ENCODE measurements around the gene CRB3. TPM values are rescaled to one million over a fixed set of nuclear protein-coding genes. Genes with fewer than 3 reads are reported as not detected.

The CRB3 gene
- total RNA-seq, 4 donors from 2014 or later = 1.0 TPM; not detected in 3

DNA sequence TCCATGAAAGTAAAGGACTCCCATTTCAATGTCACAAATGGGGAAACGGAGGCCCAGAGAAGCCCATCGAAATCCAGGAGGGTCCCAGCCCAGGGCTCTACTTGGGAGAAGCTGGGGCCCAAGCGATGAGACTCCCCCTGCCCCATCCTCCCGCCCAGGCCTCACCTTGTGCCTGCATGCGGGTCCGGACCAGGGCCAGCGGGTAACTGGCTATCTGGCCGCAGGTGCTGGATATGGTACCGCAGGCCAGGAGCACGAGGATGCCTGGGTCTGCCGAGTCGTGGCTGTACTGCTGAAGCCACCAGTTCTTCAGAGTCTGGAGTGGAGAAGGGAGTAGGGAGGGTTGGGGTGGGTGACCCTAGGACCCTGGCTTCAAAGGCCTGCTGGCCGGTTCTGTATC, 20.1 kb upstream of the CRB3 start:
- TF ChIP-seq, protein P1, sequence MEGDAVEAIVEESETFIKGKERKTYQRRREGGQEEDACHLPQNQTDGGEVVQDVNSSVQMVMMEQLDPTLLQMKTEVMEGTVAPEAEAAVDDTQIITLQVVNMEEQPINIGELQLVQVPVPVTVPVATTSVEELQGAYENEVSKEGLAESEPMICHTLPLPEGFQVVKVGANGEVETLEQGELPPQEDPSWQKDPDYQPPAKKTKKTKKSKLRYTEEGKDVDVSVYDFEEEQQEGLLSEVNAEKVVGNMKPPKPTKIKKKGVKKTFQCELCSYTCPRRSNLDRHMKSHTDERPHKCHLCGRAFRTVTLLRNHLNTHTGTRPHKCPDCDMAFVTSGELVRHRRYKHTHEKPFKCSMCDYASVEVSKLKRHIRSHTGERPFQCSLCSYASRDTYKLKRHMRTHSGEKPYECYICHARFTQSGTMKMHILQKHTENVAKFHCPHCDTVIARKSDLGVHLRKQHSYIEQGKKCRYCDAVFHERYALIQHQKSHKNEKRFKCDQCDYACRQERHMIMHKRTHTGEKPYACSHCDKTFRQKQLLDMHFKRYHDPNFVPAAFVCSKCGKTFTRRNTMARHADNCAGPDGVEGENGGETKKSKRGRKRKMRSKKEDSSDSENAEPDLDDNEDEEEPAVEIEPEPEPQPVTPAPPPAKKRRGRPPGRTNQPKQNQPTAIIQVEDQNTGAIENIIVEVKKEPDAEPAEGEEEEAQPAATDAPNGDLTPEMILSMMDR (IDR thresholded peaks at IDR 0.05; ENCODE audit: low read depth) = no peak

DNA sequence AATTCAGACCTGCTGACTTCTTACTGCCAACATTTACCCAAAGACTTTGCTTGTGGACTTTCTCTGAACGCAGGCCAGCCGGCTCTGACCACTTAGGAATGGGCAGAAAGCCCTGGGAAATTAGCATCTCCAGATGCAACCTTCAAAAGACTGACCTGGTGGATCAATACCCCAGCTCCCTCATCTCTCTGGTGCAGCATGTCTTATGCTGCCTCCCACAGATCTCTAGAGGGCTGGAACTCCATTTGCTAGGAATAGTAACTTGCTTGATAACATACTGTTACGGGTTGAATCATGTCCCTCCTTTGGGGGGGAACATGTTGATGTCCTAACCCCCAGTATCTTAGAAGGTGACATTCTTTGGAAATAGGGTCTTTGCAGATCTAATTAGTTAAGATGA, 17.6 kb upstream of the CRB3 start:
- TF ChIP-seq, protein P1 (IDR thresholded peaks at IDR 0.05; ENCODE audit: low read depth) = no peak

DNA sequence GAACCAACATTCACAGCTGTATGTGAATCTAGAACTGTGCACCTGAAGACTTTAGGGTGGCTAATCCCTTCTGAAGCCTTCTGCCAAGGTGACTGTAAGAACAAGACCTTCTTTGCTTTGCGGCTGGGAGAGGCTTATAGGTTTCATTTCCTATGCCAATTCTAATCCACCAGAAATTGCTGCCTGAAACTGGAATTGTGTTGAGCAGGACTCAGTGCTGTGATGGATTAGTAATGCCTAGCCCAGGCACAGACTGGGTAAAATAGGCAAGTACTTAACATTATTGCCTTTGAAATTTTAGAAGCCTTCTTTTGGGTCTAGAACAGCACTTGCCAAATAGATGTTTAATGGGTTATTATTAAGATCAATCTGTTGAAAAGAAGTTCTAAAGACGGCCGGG, 16.0 kb upstream of the CRB3 start:
- TF ChIP-seq, protein P1 (IDR thresholded peaks at IDR 0.05; ENCODE audit: low read depth) = no peak

DNA sequence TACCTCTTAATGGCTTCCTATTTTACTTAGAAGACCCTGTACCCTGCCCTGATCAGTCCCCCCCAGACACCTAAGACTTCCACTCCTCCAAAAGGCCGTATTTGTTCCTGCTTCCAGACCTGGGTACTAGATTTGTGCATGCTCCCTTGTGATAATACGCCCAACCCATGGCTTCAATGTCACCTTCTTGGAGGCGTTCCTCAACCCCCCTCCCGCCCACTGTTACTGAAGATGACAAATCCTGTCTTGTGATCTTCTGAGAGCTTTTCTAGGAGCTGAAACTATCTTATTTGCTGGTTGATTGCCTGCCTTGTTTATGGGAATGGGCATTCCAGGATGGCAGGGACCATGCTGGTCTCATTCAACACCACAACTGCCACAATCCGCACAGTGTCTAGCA, 13.9 kb upstream of the CRB3 start:
- TF ChIP-seq, protein P1 (IDR thresholded peaks at IDR 0.05; ENCODE audit: low read depth) = no peak

DNA sequence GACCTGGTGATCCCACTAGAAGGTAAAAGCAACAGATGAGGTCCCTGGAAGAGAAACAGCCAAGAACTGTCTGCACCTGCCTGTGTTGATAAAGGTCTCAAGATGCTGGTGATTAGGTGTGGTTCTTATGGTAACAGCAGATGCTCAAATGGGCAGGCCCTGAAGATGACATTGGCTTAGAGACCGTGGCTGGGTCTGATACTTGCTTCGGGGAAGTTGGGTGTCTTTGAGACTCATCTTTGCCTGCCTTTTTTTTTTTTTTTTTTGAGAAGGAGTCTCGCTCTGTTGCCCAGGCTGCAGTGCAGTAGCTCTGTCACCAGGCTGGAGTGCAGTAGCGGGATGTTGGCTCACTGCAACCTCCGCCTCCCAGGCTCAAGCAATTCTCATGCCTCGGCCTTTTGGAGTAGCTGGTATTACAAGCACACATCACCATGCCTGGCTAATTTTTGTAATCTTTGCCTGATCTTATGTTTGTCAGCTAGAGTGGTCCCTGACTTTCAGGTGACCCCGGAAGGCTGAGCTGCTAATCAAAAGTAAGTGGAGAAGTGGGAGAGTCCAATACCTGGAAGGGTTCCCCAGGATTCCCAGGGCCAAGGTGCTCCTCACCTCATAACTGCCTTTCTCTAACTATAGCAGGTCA, 12.4 kb upstream of the CRB3 start:
- TF ChIP-seq, protein P1 (IDR thresholded peaks at IDR 0.05; ENCODE audit: low read depth) = no peak

DNA sequence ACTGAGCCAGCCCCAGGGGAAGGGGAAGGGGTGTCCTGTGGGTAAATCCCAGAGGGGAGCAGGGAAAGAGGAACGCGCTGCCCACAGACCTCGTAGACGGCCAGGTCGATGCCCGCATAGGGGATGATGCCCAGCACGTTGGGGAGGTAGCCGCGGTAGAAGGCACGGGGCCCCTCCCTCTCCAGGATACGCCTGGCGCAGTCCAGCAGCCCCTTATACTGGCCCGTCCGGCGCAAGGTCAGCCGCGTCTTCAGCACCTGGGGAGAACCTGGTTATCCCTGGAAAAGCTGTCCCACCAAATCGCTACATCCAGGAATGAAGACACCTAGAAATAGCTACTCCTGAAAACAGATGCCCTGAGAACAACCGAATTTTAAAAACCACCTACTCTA, 11.9 kb upstream of the CRB3 start:
- TF ChIP-seq, protein P1 (IDR thresholded peaks at IDR 0.05; ENCODE audit: low read depth) = no peak

DNA sequence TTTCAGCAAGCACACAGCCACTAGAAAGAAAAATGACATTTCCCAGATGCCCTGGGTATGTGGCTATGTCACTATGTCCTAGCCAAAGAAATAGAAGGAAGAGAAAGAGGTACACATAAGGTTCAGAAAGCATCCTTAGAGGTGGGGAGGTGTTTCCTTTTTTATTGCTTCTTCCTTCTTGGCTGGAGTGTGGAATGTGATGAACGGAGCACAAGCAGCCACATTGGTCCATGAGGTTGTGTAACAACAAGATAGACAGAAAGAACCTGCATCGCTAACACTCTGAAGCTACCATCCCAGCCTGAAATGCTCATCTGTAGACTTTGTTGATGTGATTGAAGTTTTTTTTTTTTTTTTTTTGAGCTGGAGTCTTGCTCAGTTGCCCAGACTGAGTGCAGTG, 11.2 kb upstream of the CRB3 start:
- TF ChIP-seq, protein P1 (IDR thresholded peaks at IDR 0.05; ENCODE audit: low read depth) = no peak

All from subcutaneous adipose tissue (tissue), 4 donors.